HG03558 (cell line): Measurements from ENCODE around the gene LEMD2.

Experiments used
- ATAC-seq: cut with Tn5 transposase; IDR thresholded peaks from one replicate; pipeline ENCODE4 v1.9.1; 2021; ENCODE audit warnings: moderate number of reproducible peaks; ENCODE audit not compliant: unreplicated experiment; ENCODE audit errors: extremely low read depth

LEMD2 gene

GRCh38 chr6:33799454-33800113, 10.7 kb upstream of the LEMD2 start:
- no peak for ATAC-seq

DNA sequence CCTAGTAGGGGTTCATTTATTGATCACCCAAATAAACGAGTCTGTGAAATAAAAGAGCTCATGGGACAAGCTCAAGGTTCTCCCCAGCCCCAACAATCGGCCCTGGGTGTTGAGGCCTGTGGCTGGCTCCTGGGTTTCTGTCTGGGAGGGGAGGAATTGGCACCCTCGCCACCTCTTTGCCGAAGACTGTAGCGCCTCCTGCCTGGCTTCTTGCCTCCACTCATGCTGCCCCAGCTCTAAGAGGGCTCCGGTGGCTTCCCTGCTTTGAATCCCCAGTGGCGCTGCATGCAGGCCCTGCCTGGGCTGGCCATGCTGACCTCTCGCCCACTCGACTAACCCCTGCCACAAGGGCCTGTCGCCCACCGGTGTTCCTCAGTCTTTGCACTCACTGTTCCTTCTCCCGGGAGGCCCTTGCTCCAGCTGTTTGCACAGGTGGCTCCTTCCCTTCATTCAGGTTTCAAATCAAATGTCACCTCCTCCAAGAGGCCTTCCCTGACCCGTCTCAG, 9.5 kb upstream of the LEMD2 start:
- ATAC-seq = no peak

- no peak for ATAC-seq
These were observed 8.9 kb upstream of the LEMD2 start for GRCh38 chr6:33797626-33798342.

DNA sequence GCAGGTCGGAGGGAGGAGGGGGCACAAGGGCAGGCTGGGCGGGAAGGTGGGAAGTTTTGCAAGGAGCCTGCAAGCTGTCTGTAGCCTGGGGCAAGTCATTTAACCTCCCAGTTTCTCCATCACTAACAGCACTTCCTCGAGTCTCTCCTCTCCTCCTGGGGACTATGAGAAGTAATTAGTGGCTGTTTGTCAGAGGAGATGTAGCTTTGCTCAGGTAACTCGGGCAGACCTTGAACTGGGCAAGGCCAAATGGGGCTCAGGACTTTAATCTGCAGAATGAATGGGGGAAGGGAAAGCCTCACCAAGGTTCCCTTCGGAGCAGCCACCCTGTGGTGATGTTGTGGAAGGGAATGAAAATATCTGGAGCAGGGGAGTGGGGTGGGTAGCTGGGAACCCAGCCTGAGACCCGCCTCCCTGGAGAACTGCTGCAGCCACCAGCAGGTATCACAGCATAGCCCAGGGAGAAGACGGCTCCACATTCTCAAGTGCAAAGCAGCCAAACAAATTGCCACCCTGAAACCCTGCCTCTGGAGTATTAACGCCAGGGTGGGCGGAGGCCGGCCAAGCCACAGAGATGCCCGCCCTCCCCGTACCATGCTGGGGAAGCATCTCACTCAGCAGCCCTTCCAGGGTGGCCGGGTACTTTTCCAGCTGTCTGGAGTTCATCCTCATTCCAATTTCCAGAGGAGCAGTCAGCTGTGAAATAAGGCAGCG, 6.1 kb upstream of the LEMD2 start:
- ATAC-seq = no peak

DNA sequence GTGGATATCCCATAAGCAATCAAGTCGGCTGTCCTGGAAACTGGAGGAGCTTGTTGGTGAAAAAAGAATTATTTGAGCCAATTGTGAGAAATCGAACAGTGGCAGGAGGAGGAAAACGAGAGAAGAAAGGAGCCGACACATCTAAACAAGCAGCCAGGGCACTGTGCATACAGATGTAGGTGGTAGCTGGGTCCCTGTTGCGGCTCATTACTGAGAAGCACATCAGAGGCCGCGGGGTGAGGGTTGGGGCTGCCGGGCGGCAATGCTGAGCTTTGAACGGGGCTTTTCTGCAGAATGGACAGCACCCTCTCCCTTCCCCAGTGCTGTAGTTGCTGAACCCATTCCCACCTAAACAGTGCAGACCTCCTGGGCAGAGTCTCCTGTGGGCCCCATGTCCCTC, 4.1 kb upstream of the LEMD2 start:
- ATAC-seq = no peak

DNA sequence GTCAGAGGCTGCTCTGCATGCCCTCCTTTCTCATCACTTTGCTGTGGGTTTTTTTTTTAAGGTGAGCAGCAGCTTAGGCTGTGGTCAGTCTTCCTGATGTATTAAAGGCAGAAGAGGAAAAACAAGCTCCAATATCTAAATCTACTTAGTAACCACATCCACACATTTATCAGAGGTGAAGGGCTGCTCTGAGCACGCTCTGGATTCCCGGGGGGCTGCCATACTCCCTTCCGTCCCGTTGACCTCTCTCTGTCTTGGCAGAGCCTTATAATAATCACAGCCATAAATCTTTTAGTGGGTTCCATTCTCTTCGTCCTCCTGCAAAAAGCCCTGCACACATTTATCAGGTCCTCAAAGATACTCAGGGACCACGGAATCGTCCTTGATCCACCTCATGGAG, 2.7 kb upstream of the LEMD2 start:
- no peak for ATAC-seq

- no peak for ATAC-seq
These were observed 2.0 kb upstream of the LEMD2 start for GRCh38 chr6:33790910-33791309.

DNA sequence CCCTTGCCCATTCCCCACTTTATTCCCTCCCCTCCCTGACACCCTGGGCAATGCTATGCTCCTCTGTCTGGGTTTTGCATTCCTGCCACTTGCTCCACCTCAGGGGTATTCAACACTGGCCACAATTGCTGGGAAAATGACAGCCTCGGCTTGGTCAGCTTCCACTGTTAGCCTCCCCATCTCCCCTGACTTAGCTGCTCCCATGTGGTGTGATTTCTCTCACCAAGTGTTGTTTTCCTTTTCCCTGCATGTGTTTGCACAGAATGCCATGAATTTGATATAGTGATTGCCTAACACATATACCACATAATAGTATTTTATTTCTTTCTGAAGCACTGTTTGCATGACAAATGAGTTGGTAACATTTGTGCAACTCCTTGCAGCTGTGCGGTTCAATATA, 1.4 kb upstream of the LEMD2 start:
- no peak for ATAC-seq

GRCh38 chr6:33789550-33789895, 593 bp upstream of the LEMD2 start:
- ATAC-seq = no peak

DNA sequence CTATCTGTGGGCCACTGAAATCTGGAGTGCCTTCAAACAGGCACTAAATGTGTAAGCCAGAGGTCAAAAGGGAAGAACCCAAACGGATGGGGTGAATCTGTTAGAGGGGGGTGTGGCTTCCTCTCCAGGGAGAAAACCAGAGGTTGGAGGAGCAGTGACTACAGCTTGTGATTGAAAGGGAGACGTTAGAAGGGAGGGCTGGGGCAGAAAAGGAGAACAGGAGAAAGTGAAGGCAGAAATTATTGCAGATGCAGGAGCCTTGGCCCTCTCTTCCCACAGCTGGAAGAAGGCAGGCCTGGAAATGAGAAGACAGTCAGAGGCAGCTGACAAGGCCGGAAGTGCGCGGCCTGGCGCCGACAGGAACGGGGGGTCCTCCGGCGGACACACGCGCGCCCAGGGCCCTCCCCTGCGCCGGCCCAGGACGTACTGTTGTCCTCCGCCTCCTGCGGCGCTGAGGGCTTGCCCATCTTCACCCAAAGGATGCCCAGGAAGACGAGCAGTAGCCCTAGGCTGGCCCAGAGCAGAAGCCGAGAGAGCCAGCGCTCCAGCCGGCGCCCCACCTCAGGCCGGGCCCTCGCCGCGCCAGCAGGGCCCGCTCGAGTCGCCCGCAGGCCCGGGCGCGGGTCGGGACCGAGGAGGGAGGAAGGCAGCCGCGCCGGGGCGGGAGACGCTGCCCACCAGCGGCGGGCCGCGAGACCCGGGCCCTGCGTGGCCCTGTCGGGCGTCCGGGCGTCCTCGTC, 806 bp downstream of the LEMD2 start:
- peak; percentile 8 for ATAC-seq

DNA sequence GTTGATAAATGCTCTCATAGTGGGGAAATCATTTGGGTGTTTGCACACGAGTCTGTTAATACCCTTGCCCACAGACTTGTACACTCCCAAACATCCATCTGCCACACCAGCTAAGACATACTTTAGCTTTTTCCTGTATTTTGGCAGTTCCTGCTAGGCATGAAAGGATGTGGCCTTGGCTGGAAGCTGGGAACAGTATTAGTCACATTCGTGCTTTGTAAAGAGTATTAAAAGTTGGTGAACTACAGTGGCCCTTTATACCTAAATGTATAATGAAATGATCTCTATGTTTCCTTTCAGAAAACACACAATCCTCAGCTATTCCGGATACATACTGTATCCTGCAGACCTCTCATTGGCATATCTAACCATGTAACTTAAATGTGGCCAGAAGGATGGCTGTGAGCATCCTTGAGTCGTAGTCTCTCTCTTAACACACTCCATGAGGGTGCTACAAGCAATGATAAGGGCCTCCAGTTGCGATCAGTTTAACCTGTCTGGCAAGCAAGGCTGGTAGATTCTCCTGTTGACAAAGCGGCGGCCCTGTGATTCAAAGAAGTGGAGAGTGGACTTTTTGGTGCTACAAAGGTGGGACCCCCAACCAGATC, 1.5 kb downstream of the LEMD2 start:
- ATAC-seq = no peak

DNA sequence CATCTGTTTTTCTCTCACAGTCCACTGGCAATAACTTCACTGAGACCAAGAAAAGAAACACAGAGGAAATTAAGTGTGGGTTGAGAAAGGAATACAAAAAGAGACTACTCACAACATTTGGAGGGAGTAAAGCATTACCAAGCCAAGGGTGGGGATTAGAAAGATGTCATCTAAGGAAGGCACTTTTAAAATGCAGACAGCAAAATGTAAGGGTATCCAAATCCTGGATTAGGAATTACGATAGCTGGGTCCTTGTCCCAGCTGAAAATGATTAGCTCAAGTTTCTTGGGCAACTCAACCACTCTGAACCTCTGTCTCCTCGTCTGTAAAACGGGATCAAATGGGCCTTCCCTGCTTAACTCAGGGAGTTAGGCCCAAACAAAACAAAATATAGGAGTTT, 2.2 kb downstream of the LEMD2 start:
- no peak for ATAC-seq

- no peak for ATAC-seq
These were observed 3.2 kb downstream of the LEMD2 start for GRCh38 chr6:33785778-33786177.

GRCh38 chr6:33784787-33785186, 4.1 kb downstream of the LEMD2 start:
- no peak for ATAC-seq

- no peak for ATAC-seq
These were observed 5.0 kb downstream of the LEMD2 start for GRCh38 chr6:33783781-33784520.

- ATAC-seq = no peak
These were observed 6.4 kb downstream of the LEMD2 start for GRCh38 chr6:33782561-33782960.

GRCh38 chr6:33781131-33781975, 7.6 kb downstream of the LEMD2 start:
- no peak for ATAC-seq

DNA sequence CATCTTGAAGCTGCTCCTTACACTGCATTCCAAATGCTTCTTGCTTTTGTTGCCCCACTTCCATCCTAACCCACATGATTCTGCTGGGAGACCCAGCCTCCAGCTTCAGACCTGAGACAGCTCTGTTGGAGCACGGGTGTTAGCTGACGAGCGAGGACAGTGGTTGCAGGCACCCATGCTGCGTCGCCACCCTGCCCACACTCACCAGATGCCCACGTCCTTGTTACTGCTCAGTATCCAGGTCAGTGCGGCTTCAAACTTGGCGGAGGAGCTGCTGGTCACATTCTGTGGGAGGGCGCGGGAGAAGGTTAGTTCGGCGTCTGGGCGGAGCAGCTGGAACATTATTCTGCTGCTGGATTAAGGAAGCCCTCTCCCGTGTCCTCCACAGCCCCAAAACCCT, 9.0 kb downstream of the LEMD2 start:
- no peak for ATAC-seq

- no peak for ATAC-seq
These were observed 9.6 kb downstream of the LEMD2 start for GRCh38 chr6:33779290-33779689.
